Skin epidermis (tissue), 12 donors: Measurements from ENCODE around the gene CCDC88B.
"Not testable (repeated sequence)": the region's sequence is repeated elsewhere in the genome, so short reads cannot be mapped to it uniquely, and the experiment has no call there.

ENCODE experiments used
- H3K27ac ChIP-seq, 21 experiments: fragments of 200-600 bp; sonication (generic) in 11 of 21; one replicate each; pipeline ENCODE4 v1.5.0; 2020; ENCODE audit warnings: mild to moderate bottlenecking in 3 of 21, inconsistent platforms in 2 of 21, moderate library complexity in 2 of 21
- H3K4me3 ChIP-seq, 7 experiments: fragments of 200-600 bp; sonication (generic) in 2 of 7; one replicate each; pipeline ENCODE4 v1.5.0; 2020; ENCODE audit warnings: inconsistent platforms in 2 of 7, mild to moderate bottlenecking in 2 of 7, moderate library complexity in 1 of 7

The CCDC88B gene

DNA sequence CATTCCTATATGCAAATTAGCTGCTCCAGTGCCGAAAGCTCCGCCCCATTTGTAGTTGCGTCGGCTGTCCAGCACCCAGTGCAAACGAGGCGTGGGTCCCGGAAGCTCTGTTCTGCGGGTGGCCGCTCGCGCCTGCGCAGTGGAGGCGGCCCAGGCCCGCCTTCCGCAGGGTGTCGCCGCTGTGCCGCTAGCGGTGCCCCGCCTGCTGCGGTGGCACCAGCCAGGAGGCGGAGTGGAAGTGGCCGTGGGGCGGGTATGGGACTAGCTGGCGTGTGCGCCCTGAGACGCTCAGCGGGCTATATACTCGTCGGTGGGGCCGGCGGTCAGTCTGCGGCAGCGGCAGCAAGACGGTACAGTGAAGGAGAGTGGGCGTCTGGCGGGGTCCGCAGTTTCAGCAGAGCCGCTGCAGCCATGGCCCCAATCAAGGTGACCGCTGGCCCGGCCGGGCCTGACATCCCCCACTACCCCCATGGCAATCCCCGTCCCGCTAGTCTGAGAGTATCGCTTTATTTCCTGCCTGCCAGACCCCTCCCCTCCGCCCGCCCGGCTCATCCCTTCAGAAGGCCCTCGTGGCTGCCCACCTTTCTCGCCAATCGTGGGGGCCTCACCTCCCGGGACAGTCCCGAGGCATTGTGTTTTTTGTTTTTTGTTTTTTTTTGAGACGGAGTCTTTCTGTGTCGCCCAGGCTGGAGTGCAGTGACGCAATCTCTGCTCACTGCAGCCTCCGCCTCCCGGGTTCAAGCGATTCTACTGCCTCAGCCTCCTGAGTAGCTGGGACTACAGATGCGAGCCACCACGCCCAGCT lies 21.8 kb upstream of the CCDC88B start, which contains the start of gene PRDX5:
Gene PRDX5, plus strand, starts transcription at position 161 of the 805 bp plus-strand sequence. Its CDS starts 95 bp downstream, at position 256.
- peak within 1 kb of the TSS; percentile 51 to 87 (median 68) for H3K4me3 ChIP-seq
- peak within 1 kb of the TSS; percentile 81 to 98 (median 92) for H3K27ac ChIP-seq

- peak overlapping the region; percentile 51 to 87 (median 68) for H3K4me3 ChIP-seq
- peak overlapping the region; percentile 81 to 98 (median 92) for H3K27ac ChIP-seq
Observed at GRCh38 chr11:64318766-64319761, 20.9 kb upstream of the CCDC88B start.

DNA sequence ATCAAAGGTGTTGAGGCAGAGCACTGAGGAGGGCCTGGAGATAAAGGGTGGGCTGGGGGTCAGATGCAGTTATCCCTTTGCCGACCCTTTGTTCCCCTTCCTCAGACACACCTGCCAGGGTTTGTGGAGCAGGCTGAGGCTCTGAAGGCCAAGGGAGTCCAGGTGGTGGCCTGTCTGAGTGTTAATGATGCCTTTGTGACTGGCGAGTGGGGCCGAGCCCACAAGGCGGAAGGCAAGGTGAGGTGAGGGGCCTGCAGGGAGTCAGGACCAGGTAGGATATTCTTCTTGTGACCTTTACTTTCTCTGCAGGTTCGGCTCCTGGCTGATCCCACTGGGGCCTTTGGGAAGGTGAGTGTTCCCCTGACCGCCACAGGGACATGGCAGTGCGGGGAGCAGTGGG lies 19.4 kb upstream of the CCDC88B start:
- H3K4me3 ChIP-seq: no peak overlapping the region
- peak overlapping the region in 6 of 21 experiments; percentile 2 to 55 (median 25) for H3K27ac ChIP-seq

GRCh38 chr11:64321026-64321425 lies 19.0 kb upstream of the CCDC88B start:
- H3K27ac ChIP-seq: peak overlapping the region in 12 of 21 experiments; percentile 2 to 69 (median 38)
- H3K4me3 ChIP-seq: no peak overlapping the region

- no peak overlapping the region for H3K4me3 ChIP-seq
- peak overlapping the region in 11 of 21 experiments; percentile 2 to 69 (median 38) for H3K27ac ChIP-seq
Observed at GRCh38 chr11:64321533-64321932, 18.5 kb upstream of the CCDC88B start.

DNA sequence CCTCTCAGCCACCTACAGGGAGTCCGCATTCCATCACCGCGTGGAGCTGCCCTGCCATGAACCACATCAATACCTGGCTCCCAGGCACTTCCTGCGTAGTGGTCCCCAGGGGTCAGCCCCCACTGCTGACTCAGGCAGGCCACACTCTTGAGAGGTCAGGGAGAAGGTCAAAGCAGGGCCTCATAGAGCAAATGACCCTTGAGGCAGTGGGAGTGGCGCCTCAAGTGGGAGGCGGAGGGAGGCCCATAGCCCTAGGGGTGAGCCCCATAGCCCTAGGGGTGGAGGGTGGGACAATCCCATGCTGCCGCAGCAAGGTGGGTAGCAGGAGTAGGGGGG lies 17.1 kb upstream of the CCDC88B start:
- no peak overlapping the region for H3K4me3 ChIP-seq
- H3K27ac ChIP-seq: peak overlapping the region in 2 of 21 experiments; percentile 3 to 24

DNA sequence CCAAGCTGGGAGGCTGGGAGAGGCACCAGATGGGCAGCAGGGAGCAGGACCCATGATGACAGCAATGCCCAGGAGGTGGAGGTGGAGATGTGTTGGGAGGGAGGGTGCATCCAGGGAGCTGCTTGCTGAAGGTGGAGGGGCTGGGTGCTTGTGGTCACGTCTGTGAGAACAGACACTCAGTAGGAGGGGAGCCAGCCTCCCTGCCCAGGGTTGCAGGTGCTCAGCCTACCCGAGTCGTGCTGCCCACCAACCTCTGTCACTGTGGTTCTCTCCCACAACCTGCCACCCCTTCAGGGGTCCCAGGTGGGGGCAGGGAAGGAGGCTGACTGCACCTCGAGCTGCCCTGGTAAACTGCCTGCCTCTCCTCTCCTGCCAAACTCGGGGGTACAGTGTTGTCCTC lies 16.6 kb upstream of the CCDC88B start:
- no peak overlapping the region for H3K27ac ChIP-seq
- no peak overlapping the region for H3K4me3 ChIP-seq

- H3K4me3 ChIP-seq: not testable (repeated sequence)
- H3K27ac ChIP-seq: peak overlapping the region in 5 of 21 experiments; percentile 2 to 34 (median 25)
Observed at GRCh38 chr11:64323984-64324383, 16.0 kb upstream of the CCDC88B start.

DNA sequence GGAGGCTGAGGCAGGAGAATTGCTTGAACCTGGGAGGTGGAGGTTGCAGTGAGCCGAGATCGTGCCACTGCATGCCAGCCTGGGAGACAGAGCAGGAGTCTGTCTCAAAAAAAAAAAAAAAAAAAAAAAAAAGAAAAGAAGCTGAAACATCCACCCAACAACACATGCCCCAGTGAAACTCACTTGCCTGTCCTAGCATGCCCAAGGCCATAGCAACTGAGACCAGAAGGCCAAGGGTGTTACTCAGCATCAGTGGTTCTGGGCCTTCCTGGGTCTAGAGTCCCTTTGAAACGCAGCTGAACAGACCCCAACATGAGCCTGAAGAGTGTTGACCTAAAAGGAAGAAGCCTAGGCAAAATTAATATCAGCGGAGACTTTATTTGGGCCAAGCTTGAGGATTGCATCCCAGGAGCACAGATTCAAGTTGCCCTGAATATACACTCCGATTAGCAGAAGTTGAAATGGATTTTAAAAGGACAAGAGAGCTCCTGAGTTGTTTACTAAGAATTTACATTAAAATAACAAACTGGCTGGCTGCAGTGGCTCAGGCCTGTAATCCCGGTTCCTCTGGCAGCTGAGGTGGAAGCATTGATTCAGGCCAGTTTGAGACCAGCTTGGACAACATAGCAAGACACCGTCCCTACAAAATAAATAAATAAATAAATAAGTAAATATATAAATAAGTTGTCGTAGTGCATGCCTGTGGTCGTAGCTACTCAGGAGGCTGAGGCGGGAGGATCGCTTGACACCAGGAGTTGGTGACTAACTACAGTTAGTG lies 15.1 kb upstream of the CCDC88B start:
- peak overlapping the region in 7 of 21 experiments; percentile 14 to 62 (median 35) for H3K27ac ChIP-seq
- H3K4me3 ChIP-seq: no peak overlapping the region

- H3K27ac ChIP-seq: no peak overlapping the region
- no peak overlapping the region for H3K4me3 ChIP-seq
Observed at GRCh38 chr11:64327375-64327774, 12.6 kb upstream of the CCDC88B start.

DNA sequence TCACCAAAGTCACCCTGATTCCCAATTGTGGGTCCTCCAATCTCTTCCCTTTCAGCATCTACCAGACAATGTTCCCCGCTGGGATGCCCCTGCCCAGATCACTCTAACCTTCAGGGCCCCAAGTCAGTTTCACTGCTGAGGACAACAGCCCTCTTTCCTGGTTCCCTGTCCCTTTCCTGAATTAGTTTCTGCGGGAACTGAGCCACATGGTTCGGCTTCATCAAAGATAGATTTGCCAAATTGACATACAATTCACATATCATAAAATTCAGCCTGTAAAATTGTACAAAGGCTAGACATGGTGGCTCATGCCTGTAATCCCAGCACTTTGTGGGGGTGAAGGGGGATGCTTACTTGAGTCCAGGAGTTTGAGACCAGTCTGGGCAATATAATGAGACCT lies 12.0 kb upstream of the CCDC88B start:
- H3K27ac ChIP-seq: no peak overlapping the region

DNA sequence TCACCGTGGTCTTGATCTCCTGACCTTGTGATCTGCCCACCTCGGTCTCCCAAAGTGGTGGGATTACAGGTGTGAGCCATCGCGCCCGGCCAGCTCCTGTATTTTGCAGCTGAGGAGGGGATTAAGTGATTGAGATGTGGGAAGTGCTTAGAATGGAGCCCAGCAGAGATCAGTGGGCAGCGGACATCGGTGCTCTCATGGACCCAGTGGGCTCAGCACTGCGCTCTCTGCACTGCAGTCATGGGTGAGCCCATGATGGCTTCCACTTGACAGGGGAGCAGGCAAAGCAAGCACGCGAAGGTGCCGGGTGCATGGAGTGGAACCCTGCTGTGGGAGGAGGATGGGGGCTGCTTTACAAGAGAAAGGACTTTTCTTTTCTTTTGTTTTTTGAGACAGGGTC lies 9.1 kb upstream of the CCDC88B start:
- no peak overlapping the region for H3K4me3 ChIP-seq
- no peak overlapping the region for H3K27ac ChIP-seq

More for the DNA sequence above, 12.0 kb upstream of the CCDC88B start:
- no peak overlapping the region for H3K4me3 ChIP-seq

GRCh38 chr11:64331569-64332371 lies 8.2 kb upstream of the CCDC88B start:
- H3K4me3 ChIP-seq: no peak overlapping the region
- peak overlapping the region in 11 of 21 experiments; percentile 9 to 65 (median 31) for H3K27ac ChIP-seq

GRCh38 chr11:64333556-64333955 lies 6.4 kb upstream of the CCDC88B start:
- Histone ChIP-seq H3K27ac (no peak overlapping the region), H3K4me3 (no peak overlapping the region)

- peak overlapping the region in 8 of 21 experiments; percentile 7 to 73 (median 48) for H3K27ac ChIP-seq
Observed at GRCh38 chr11:64334764-64335735, 5.0 kb upstream of the CCDC88B start.

GRCh38 chr11:64337538-64338249 lies 2.3 kb upstream of the CCDC88B start:
- Histone ChIP-seq H3K4me3 (no peak overlapping the region), H3K27ac (no peak overlapping the region)

More at GRCh38 chr11:64334764-64335735, 5.0 kb upstream of the CCDC88B start:
- no peak overlapping the region for H3K4me3 ChIP-seq

GRCh38 chr11:64338716-64339115 lies 1.3 kb upstream of the CCDC88B start:
- Histone ChIP-seq H3K4me3 (no peak overlapping the region), H3K27ac (peak overlapping the region in 3 of 21 experiments; percentile 63 to 89 (median 75))
